BE2C (cell line): ENCODE results near the gene ARHGAP24.

Experiments used
- DNase-seq: peaks from one replicate; pipeline ENCODE4 v3.0.0-alpha.2; 2020
- H3K27me3 ChIP-seq: fragments of 250-450 bp; sonication (Bioruptor Pico); 2 replicates; pipeline ENCODE4 v1.5.1; 2020; ENCODE audit warnings: mild to moderate bottlenecking
- H3K36me3 ChIP-seq: fragments of 250-450 bp; sonication (Bioruptor Pico); 2 replicates; pipeline ENCODE4 v1.5.1; 2020; ENCODE audit warnings: mild to moderate bottlenecking
- H3K4me1 ChIP-seq: fragments of 250-450 bp; sonication (Bioruptor Pico); 2 replicates; pipeline ENCODE4 v1.5.1; 2020
- H3K4me3 ChIP-seq: 2 replicates; pipeline ENCODE4 v1.5.1; 2011; ENCODE audit warnings: low read depth, low read length
- H3K9me3 ChIP-seq: fragments of 250-450 bp; sonication (Bioruptor Pico); 2 replicates; pipeline ENCODE4 v1.5.1; 2020
- TF ChIP-seq, protein P1 (sequence below): IDR thresholded peaks from 2 replicates; pipeline ENCODE4 v1.5.1; 2012; ENCODE audit warnings: mild to moderate bottlenecking, low read depth, low read length

The ARHGAP24 gene

DNA sequence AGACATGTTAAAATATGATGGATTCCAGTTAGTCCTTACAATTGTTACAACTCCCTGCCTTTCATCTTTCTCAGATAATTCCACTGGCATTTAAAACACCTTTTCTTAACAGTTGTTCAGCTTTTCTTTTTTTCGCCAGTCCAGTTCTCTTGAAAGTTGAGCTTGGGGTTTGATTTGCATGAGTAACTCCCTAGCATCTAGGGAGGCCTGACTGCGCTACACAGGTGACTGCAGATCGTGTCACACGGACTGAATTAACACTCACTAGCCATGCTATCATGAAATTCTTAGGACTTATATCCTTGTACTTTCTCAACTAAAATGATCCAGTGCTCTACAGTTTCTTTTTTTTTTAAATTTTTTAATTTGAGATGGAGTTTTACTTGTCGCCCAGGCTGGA is 69.8 kb downstream of the ARHGAP24 start:
- Histone ChIP-seq H3K4me3 (no peak overlapping the region), H3K4me1 (no peaks in the 10 kb centered on the region), H3K9me3 (no peaks in the 10 kb centered on the region), H3K36me3 (no peaks in the 10 kb centered on the region), H3K27me3 (no peaks in the 10 kb centered on the region)
- no peak for DNase-seq
- TF ChIP-seq, protein P1, sequence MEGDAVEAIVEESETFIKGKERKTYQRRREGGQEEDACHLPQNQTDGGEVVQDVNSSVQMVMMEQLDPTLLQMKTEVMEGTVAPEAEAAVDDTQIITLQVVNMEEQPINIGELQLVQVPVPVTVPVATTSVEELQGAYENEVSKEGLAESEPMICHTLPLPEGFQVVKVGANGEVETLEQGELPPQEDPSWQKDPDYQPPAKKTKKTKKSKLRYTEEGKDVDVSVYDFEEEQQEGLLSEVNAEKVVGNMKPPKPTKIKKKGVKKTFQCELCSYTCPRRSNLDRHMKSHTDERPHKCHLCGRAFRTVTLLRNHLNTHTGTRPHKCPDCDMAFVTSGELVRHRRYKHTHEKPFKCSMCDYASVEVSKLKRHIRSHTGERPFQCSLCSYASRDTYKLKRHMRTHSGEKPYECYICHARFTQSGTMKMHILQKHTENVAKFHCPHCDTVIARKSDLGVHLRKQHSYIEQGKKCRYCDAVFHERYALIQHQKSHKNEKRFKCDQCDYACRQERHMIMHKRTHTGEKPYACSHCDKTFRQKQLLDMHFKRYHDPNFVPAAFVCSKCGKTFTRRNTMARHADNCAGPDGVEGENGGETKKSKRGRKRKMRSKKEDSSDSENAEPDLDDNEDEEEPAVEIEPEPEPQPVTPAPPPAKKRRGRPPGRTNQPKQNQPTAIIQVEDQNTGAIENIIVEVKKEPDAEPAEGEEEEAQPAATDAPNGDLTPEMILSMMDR, result no peak

DNA sequence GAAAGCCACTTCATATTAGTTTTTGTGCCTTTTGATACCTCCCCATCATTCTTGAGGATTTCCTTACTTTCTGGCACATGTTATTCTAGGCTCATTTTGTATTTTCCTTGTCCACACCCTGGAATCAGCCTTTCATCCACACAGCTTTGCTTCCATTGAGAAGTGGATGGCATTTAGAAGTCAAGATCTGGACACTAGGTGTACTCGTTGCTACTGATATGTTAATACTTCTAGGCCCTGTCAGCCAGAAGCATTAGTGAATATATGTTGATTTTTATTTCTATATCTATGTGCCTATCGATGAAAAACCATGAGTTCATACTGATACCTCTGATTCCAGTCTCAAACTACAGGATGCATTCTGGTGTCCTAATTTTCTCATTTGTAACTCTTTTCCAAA is 73.2 kb downstream of the ARHGAP24 start:
- Histone ChIP-seq H3K4me3 (no peak overlapping the region), H3K9me3 (no peaks in the 10 kb centered on the region), H3K27me3 (no peaks in the 10 kb centered on the region), H3K36me3 (no peaks in the 10 kb centered on the region), H3K4me1 (no peaks in the 10 kb centered on the region)
- TF ChIP-seq, protein P1, result peak; percentile 42
- DNase-seq, result no peak

DNA sequence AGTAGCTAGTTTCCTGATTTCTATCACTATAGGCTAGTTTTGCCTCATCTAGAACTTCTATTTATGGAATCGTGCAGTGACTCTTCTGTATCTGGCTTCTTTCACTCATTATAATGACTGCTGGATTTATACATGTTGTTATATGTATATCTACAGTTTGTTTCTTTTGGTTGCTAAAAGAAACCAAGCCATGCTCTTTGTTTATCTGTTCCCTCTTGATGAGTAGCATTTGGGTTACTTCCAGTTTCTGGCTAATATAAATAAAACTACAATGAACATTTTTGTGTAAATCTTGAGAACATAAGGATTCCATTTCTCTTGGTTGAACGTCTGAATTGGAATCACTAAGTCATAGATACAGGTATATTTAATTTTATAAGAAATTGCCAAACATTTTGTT is 73.9 kb downstream of the ARHGAP24 start:
- no peak overlapping the region for H3K4me3 ChIP-seq
- H3K27me3 ChIP-seq, result no peaks in the 10 kb centered on the region
- DNase-seq, result no peak
- H3K9me3 ChIP-seq, result no peaks in the 10 kb centered on the region
- H3K4me1 ChIP-seq, result no peaks in the 10 kb centered on the region
- H3K36me3 ChIP-seq, result no peaks in the 10 kb centered on the region
- TF ChIP-seq, protein P1, result no peak

DNA sequence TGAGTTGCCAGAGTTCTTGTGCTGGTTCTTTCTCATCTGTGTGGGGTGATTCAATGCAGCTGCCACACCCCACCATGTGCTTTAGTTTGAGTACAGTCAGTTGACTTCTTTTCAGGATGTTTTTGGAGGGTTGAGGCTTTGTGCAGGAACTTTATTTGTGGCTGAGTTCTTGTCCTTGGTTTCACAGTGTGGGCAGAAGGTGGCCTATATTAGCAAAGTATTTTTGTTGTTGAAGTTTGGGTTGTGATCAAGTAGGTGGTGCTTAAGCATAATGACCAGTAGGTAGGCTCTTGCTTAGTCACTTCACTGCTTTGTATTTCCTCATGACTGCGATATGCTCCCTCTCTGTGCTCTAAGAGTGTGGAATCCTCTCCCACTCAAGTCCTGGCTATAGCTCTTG is 80.3 kb downstream of the ARHGAP24 start:
- H3K9me3 ChIP-seq, result no peaks in the 10 kb centered on the region
- no peak for DNase-seq
- H3K36me3 ChIP-seq, result no peaks in the 10 kb centered on the region
- H3K27me3 ChIP-seq, result no peaks in the 10 kb centered on the region
- TF ChIP-seq, protein P1, result no peak
- H3K4me3 ChIP-seq, result no peak overlapping the region
- no peaks in the 10 kb centered on the region for H3K4me1 ChIP-seq

DNA sequence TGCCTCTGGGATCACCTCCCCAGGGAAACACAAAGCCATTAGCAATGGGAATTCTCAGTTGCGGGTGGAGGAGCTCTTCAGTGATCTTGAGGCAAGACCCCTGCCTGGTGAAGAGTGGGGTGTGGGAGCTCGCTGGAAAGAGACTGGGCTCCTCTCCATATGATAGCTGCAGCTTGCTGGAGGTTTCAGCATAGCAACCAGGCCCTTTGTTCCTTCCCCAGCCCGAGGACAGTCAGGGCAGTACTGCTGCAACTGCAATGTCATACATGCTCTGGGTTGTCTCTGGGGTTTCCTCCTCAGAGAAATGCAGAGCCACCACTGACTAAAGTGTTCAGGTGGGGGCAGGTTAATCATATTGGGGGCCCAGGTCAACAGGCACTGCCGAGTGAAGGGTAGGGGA is 81.3 kb downstream of the ARHGAP24 start:
- TF ChIP-seq, protein P1, result no peak

DNA sequence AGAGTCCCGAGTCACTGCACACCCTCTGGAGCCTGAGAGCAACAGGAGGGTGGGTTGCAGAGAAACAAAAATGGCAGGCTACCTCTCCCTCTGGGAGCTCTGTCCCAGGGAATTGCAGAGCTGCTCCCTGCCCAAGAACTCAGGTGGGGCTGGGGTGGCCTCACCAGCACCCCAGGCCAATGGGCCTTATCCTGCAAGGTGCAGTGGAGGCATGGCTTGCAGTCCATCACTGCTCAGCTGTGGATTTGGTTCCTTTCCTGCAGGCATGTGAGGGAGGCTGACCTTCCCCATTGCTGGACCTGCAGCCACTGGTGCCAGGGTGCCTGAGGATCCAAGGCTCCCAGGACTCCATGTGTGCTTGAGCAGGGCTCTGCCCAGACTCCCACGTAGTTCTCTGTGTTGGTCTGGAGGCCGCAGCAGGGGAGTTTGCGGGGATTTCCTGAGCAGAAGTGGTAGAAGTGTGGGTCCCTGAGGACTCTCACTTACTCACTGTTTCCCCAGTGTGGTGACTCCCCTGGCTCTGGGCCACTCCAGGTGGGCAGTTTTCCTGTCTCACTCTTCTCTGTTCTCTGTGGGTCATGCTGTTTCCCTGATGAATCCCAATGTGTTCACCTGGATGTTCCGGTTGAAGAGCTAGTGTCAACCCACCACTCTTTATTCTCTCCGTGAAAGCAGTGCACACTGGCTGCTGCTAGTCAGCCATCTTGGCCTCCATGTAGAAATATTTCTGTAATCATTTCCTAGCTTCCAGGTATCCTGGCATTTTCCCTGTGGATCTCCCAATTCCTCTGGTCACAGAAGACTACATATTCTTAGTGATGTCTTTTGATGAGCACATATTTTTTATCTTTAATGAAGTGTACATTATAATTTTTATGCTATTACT is 82.3 kb downstream of the ARHGAP24 start:
- Histone ChIP-seq H3K4me3 (no peak overlapping the region), H3K4me1 (no peaks in the 10 kb centered on the region)

More for the DNA sequence above, 81.3 kb downstream of the ARHGAP24 start:
- no peaks in the 10 kb centered on the region for H3K9me3 ChIP-seq
- no peaks in the 10 kb centered on the region for H3K27me3 ChIP-seq
- DNase-seq, result no peak
- no peak overlapping the region for H3K4me3 ChIP-seq
- no peaks in the 10 kb centered on the region for H3K36me3 ChIP-seq
- H3K4me1 ChIP-seq, result no peaks in the 10 kb centered on the region

More for the DNA sequence above, 82.3 kb downstream of the ARHGAP24 start:
- Histone ChIP-seq H3K9me3 (no peaks in the 10 kb centered on the region), H3K36me3 (no peaks in the 10 kb centered on the region), H3K27me3 (no peaks in the 10 kb centered on the region)
- DNase-seq, result no peak
- TF ChIP-seq, protein P1, result no peak
